GM10248 (cell line): ENCODE data around the gene ADAM33.

Source experiments
- CTCF ChIA-PET: fragments of 300-600 bp; sonication (Branson Sonifier 250); formaldehyde crosslinking; extraction: SDS; loops from one replicate; lab custom pipeline; 2021; ENCODE audit warnings: antibody characterized with exemption; lab: Yijun Ruan, JAX
- POLR2A ChIA-PET: fragments of 350-650 bp; sonication (Branson Sonifier 250); formaldehyde crosslinking; extraction: SDS; loops from one replicate; lab custom pipeline; 2020; ENCODE audit warnings: antibody characterized with exemption; lab: Yijun Ruan, JAX
- DNase-seq: peaks from one replicate; pipeline ENCODE4 v3.0.0; 2012; ENCODE audit errors: extremely low spot score
- TF ChIP-seq, protein P1 (sequence below): IDR thresholded peaks from 2 replicates; pipeline ENCODE4 v1.5.1; 2012; ENCODE audit warnings: mild to moderate bottlenecking, low read depth; ENCODE audit errors: extremely low read depth, missing control alignments, control extremely low read depth

Gene ADAM33

GRCh38 chr20:3673221-3674070 lies 8.4 kb downstream of the ADAM33 start:
- TF ChIP-seq, protein P1, sequence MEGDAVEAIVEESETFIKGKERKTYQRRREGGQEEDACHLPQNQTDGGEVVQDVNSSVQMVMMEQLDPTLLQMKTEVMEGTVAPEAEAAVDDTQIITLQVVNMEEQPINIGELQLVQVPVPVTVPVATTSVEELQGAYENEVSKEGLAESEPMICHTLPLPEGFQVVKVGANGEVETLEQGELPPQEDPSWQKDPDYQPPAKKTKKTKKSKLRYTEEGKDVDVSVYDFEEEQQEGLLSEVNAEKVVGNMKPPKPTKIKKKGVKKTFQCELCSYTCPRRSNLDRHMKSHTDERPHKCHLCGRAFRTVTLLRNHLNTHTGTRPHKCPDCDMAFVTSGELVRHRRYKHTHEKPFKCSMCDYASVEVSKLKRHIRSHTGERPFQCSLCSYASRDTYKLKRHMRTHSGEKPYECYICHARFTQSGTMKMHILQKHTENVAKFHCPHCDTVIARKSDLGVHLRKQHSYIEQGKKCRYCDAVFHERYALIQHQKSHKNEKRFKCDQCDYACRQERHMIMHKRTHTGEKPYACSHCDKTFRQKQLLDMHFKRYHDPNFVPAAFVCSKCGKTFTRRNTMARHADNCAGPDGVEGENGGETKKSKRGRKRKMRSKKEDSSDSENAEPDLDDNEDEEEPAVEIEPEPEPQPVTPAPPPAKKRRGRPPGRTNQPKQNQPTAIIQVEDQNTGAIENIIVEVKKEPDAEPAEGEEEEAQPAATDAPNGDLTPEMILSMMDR: no peak
- POLR2A ChIA-PET: interaction anchor here (0.7 kb wide), 1 partner anchor 98 kb away, joined by 3 read pairs; no protein-coding TSS in a partner anchor
- DNase-seq: no peak
- CTCF ChIA-PET: interaction anchor here (1.1 to 1.8 kb wide), 2 partner anchors 9 to 19 kb away, joined by 3 to 5 read pairs; no protein-coding TSS in a partner anchor

DNA sequence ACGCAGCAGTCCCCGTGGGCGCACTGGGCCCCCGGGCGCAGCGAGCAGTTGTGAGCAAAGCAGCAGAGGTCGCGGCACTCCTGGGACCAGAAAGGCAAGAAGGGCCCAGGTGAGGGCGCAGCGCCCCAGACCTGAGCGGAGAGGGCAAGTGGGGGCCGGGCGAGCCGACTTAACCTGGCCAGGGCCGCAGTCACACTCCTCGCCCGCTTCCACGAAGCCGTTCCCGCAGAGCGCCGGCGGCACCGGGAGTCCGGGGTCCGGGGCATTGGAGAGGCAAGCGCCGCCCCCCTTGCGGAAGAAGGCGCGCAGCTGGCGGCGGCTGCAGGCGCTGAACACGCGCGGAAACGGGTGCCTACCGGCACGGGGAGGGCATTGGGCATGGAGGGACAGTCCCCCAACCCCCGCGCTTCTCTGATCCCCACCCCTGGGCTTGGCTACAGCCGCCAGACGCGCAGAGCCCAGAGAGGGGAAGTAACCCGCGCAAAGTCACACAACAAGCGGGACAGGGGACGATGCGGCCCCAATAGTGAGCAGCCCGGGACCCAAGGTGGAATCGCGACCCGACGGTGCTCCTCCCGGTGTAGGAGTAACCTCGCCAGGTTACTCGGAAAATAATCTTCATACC lies 9.2 kb downstream of the ADAM33 start:
- no peak for DNase-seq
- TF ChIP-seq, protein P1: no peak
- ChIA-PET CTCF (no interaction called here), POLR2A (interaction anchor here (0.7 kb wide), 1 partner anchor 97 kb away, joined by 3 read pairs; no protein-coding TSS in a partner anchor)

GRCh38 chr20:3671986-3672546 lies 9.7 kb downstream of the ADAM33 start:
- TF ChIP-seq, protein P1: no peak
- CTCF ChIA-PET: interaction anchor here (0.9 to 4.9 kb wide), 2 partner anchors 39 to 98 kb away, joined by 3 to 19 read pairs; no protein-coding TSS in a partner anchor
- POLR2A ChIA-PET: no interaction called here
- no peak for DNase-seq

DNA sequence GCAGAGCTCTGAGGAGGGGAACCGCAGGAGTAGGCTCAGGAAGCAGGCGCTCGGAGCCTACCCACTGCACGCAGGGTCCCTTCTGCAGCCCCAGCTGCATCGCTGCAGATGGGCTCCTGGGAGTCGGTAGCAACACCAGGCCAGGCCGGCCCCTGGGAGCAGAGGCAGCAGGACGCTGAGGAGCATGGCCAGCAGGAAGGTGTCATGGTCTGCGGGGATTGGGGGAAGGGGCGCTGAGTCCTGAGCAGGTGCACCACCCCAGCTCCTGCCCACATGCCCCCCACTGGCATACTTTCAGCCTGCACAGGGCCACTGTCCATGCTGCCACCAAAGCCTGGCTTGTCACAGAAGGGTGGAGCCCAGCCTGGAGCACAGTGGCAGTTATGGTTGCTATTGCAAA lies 10.9 kb downstream of the ADAM33 start:
- no peak for DNase-seq
- TF ChIP-seq, protein P1: no peak
- CTCF ChIA-PET: interaction anchor here (4.9 kb wide), 1 partner anchor 40 kb away, joined by 19 read pairs; no protein-coding TSS in a partner anchor
- POLR2A ChIA-PET: no interaction called here

GRCh38 chr20:3670511-3670910 lies 11.3 kb downstream of the ADAM33 start:
- CTCF ChIA-PET: interaction anchor here (4.9 kb wide), 1 partner anchor 40 kb away, joined by 19 read pairs; no protein-coding TSS in a partner anchor
- TF ChIP-seq, protein P1: no peak
- POLR2A ChIA-PET: no interaction called here
- no peak for DNase-seq
